Endothelial cell of umbilical vein (primary cell): ENCODE measurements around the gene CATSPERD. TPM values are rescaled to one million over a fixed set of nuclear protein-coding genes. Genes with fewer than 3 reads are reported as not detected.

Source experiments
- BruUV-seq: library from RNA; stranded (reverse); fragments of 400-500 nt; replicated peaks from 2 replicates; lab custom pipeline; 2021; lab: Mats Ljungman, UMichigan
- CTCF ChIA-PET: fragments of 300-600, 350-600 bp; sonication (Branson Sonifier 250); formaldehyde crosslinking; loops from one replicate; lab custom pipeline; 2021; ENCODE audit warnings: antibody characterized with exemption, inconsistent platforms; lab: Charles Lee
- POLR2A ChIA-PET: fragments of 300-600, 350-600 bp; sonication (Branson Sonifier 250); formaldehyde crosslinking; loops from one replicate; lab custom pipeline; 2021; ENCODE audit warnings: antibody characterized with exemption, inconsistent platforms; lab: Charles Lee
- DNase-seq: peaks from one replicate; pipeline ENCODE4 v3.0.0-alpha.2; 2011; ENCODE audit warnings: low read depth, low spot score
- FAIRE-seq: peaks from 2 replicates; lab custom pipeline; 2011; peaks lifted over from hg19 to GRCh38; lab: Jason Lieb, UNC
- H2AFZ ChIP-seq: 2 replicates; pipeline ENCODE4 v1.6.0; 2012; ENCODE audit warnings: low read depth, low read length, control low read depth, inconsistent platforms
- H3K27ac ChIP-seq: 2 replicates; pipeline ENCODE4 v1.5.1; 2011; ENCODE audit warnings: low read depth, mild to moderate bottlenecking, control low read depth, low read length, moderate library complexity; ENCODE audit not compliant: insufficient read depth
- H3K27me3 ChIP-seq, 2 experiments: 2 replicates each; pipeline versions ENCODE4 v1.6.0 to v1.6.1; 2011; ENCODE audit warnings: low read length in 2 of 2, mixed read lengths in 1 of 2; ENCODE audit not compliant: control insufficient read depth in 2 of 2, insufficient read depth in 2 of 2
- H3K36me3 ChIP-seq, 2 experiments: 2 replicates in 1 of 2; 3 replicates in 1 of 2; pipeline ENCODE4 v1.5.1; 2011; ENCODE audit warnings: low read length in 2 of 2, mild to moderate bottlenecking in 1 of 2, moderate library complexity in 1 of 2; ENCODE audit not compliant: control insufficient read depth in 2 of 2, insufficient read depth in 2 of 2; ENCODE audit errors: extremely low read depth in 1 of 2
- H3K4me1 ChIP-seq: 3 replicates; pipeline ENCODE4 v1.5.1; 2011; ENCODE audit warnings: mild to moderate bottlenecking, low read length; ENCODE audit not compliant: control insufficient read depth, insufficient read depth; ENCODE audit errors: extremely low read depth
- H3K4me2 ChIP-seq: 2 replicates; pipeline ENCODE4 v1.6.1; 2011; ENCODE audit warnings: low read length, control low read depth, mixed read lengths; ENCODE audit not compliant: insufficient read depth
- H3K4me3 ChIP-seq, 3 experiments: fragments of 200-600 bp in 1 of 3; sonication (generic), shearing (Covaris generic) in 1 of 3; replicated peaks in 1 of 3; 2 replicates each; pipeline ENCODE4 v1.5.1; 2011 to 2016; ENCODE audit warnings: control low read depth in 3 of 3, low read length in 3 of 3, mild to moderate bottlenecking in 2 of 3, inconsistent platforms in 1 of 3, low read depth in 1 of 3, moderate library complexity in 1 of 3; ENCODE audit not compliant: insufficient read depth in 1 of 3
- H3K79me2 ChIP-seq: 2 replicates; pipeline ENCODE4 v1.6.0; 2012; ENCODE audit warnings: low read length, inconsistent platforms; ENCODE audit not compliant: control insufficient read depth, insufficient read depth
- H3K9ac ChIP-seq: replicated peaks from 2 replicates; pipeline ENCODE3; 2011; ENCODE audit warnings: low read length, control low read depth; ENCODE audit not compliant: insufficient read depth; ENCODE audit errors: extremely low read depth
- H3K9me1 ChIP-seq: replicated peaks from 3 replicates; pipeline ENCODE4 v1.6.0; 2011; ENCODE audit warnings: mild to moderate bottlenecking, low read length; ENCODE audit not compliant: control insufficient read depth, insufficient read depth; ENCODE audit errors: extremely low read depth
- H3K9me3 ChIP-seq: replicated peaks from 2 replicates; pipeline ENCODE4 v1.5.1; 2012; ENCODE audit warnings: low read length, inconsistent platforms; ENCODE audit not compliant: control insufficient read depth, insufficient read depth
- H4K20me1 ChIP-seq: replicated peaks from 2 replicates; pipeline ENCODE3; 2011; ENCODE audit warnings: mild to moderate bottlenecking, low read length; ENCODE audit not compliant: control insufficient read depth, insufficient read depth; ENCODE audit errors: extremely low read depth
- EZH2 ChIP-seq: IDR thresholded peaks from 2 replicates; pipeline ENCODE4 v1.6.1; 2012; ENCODE audit warnings: borderline replicate concordance, low read depth, mild to moderate bottlenecking, moderate library complexity, low read length, inconsistent platforms; ENCODE audit not compliant: severe bottlenecking
- FOS ChIP-seq: IDR thresholded peaks from 2 replicates; pipeline ENCODE4 v1.6.1; 2011; ENCODE audit warnings: mild to moderate bottlenecking, low read length, moderate library complexity, borderline replicate concordance; ENCODE audit not compliant: insufficient read depth
- GATA2 ChIP-seq: IDR thresholded peaks from 2 replicates; pipeline ENCODE4 v1.7.0; 2011; ENCODE audit warnings: low read depth, mild to moderate bottlenecking, moderate library complexity, mixed read lengths, low read length; ENCODE audit not compliant: insufficient read length, insufficient read depth
- JUN ChIP-seq: IDR thresholded peaks from 2 replicates; pipeline ENCODE4 v1.6.1; 2011; ENCODE audit warnings: borderline replicate concordance, low read depth; ENCODE audit not compliant: insufficient read length, insufficient read depth
- MYC ChIP-seq: IDR thresholded peaks from one replicate; pipeline ENCODE4 v1.6.1; 2011; ENCODE audit warnings: mild to moderate bottlenecking, low read depth, low read length
- POLR2A ChIP-seq: IDR thresholded peaks from 2 replicates; pipeline ENCODE4 v1.6.1; 2012; ENCODE audit warnings: low read depth, mild to moderate bottlenecking, control low read depth, low read length
- POLR2AphosphoS5 ChIP-seq: IDR thresholded peaks from 2 replicates; pipeline ENCODE4 v1.6.1; 2012; ENCODE audit warnings: low read depth, mild to moderate bottlenecking, control low read depth, low read length, moderate library complexity; ENCODE audit not compliant: insufficient read depth
- dilution Hi-C: fragments of 300-500 bp; cut with MboI; formaldehyde crosslinking; loops from one replicate; pipeline ENCODE4 v1.15.0; 2019; ENCODE audit warnings: low sequenced_read_pairs; ENCODE audit not compliant: extremely low pct_ligation_motif_present
- intact Hi-C: fragments of 100-400 bp; cut with micrococcal nuclease; formaldehyde crosslinking; loops from one replicate; pipeline ENCODE4 v1.10.0; 2022
- polyA plus RNA-seq, 4 experiments: library from polyadenylated mRNA; depleted of rRNA in 3 of 4; stranded (reverse) in 3 of 4; unstranded in 1 of 4; fragments of >200 nt; gene quantifications; 2 replicates each; pipeline versions ENCODE4 v1.2.1 to v1.2.3, GENCODE V29; 2011 to 2012; ENCODE audit warnings: missing spikeins in 1 of 4
- total RNA-seq: library from RNA; stranded (reverse); gene quantifications from 2 replicates; pipeline ENCODE4 v1.2.3, GENCODE V29; 2021
- TF ChIP-seq, protein P1 (sequence below): IDR thresholded peaks from 2 replicates; pipeline ENCODE4 v1.6.1; 2011; ENCODE audit not compliant: insufficient read depth, insufficient read length
- TF ChIP-seq, protein P2 (sequence below), 2 donors: IDR thresholded peaks; 1 replicate in 1 of 2; 2 replicates in 1 of 2; pipeline ENCODE4 v1.5.1; 2011; ENCODE audit warnings: low read length in 2 of 2, mild to moderate bottlenecking in 2 of 2, moderate library complexity in 2 of 2, control low read depth in 1 of 2, inconsistent platforms in 1 of 2, low read depth in 1 of 2; ENCODE audit not compliant: insufficient read depth in 1 of 2; ENCODE audit errors: extremely low read depth in 1 of 2

CATSPERD gene
- total and polyA plus RNA-seq, 2 donors (not counting 3 experiments of a cell fraction or from before 2014, with no cell fraction given): not detected

DNA sequence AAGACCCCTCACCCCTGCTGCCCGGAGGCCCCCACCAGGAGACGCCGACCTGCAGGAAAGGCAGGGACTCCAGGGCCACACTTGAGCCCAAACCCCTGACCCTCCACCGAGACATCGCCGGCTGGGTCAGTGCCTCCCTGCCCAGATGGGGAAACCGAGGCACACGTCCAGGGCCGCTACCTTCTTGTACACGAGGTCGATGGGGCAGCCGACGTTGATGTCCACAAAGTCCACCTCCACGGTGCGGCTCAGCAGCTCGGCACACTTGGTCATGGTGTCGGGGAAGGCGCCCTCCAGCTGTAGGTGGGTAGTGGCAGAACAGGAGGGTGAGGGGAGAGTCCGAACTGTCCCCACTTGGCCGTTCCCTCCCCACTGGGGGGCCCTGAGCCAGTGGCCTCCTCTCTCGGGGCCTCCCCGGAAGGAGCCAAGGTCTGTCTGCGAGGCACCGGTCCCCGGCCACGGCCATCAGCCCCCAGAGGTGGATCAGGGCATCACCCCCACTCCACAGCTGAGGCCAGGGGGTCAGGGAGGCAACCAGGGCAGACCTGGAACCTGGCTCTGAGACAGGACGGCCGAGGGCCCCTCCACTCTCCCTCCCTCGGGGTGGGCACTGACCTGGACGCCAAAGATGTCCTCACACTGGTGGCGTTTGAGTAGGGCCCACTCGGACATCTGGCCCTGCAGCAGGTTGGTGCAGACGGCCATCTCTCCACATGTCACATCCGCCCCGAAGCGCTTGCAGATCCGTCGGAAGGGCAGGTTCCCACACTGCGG is 67.2 kb downstream of the CATSPERD start:
- dilution Hi-C loops (no loop called here), intact Hi-C loops (no loop called here)
- no peak overlapping the region for H3K4me2 ChIP-seq
- peaks cover 5% of the 10 kb centered on the region for H3K4me1 ChIP-seq
- H3K4me3 ChIP-seq: no peak overlapping the region
- H3K36me3 ChIP-seq: peaks cover 8 to 37% of the 10 kb centered on the region in 2 experiments
- no peaks in the 10 kb centered on the region for H4K20me1 ChIP-seq
- ChIA-PET POLR2A (no interaction called here), CTCF (no interaction called here)
- no peak overlapping the region for H3K9ac ChIP-seq
- BruUV-seq: no TSS peak
- DNase-seq (no peak), FAIRE-seq (no peak)
- H3K9me3 ChIP-seq: no peaks in the 10 kb centered on the region
- H2AFZ ChIP-seq: no peak overlapping the region
- H3K27ac ChIP-seq: no peak overlapping the region
- no peaks in the 10 kb centered on the region for H3K27me3 ChIP-seq
- TF ChIP-seq, protein P1, sequence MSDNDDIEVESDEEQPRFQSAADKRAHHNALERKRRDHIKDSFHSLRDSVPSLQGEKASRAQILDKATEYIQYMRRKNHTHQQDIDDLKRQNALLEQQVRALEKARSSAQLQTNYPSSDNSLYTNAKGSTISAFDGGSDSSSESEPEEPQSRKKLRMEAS: no peak
- no peak for TF ChIP-seq JUN
- TF ChIP-seq GATA2: no peak
- TF ChIP-seq POLR2AphosphoS5: no peak
- TF ChIP-seq MYC: no peak
- TF ChIP-seq EZH2: no peak
- TF ChIP-seq FOS: no peak
- no peak for TF ChIP-seq POLR2A
- TF ChIP-seq, protein P2, sequence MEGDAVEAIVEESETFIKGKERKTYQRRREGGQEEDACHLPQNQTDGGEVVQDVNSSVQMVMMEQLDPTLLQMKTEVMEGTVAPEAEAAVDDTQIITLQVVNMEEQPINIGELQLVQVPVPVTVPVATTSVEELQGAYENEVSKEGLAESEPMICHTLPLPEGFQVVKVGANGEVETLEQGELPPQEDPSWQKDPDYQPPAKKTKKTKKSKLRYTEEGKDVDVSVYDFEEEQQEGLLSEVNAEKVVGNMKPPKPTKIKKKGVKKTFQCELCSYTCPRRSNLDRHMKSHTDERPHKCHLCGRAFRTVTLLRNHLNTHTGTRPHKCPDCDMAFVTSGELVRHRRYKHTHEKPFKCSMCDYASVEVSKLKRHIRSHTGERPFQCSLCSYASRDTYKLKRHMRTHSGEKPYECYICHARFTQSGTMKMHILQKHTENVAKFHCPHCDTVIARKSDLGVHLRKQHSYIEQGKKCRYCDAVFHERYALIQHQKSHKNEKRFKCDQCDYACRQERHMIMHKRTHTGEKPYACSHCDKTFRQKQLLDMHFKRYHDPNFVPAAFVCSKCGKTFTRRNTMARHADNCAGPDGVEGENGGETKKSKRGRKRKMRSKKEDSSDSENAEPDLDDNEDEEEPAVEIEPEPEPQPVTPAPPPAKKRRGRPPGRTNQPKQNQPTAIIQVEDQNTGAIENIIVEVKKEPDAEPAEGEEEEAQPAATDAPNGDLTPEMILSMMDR (IDR thresholded peaks at IDR 0.05; ENCODE audit: extremely low read depth in 1 of 2, insufficient read depth in 1 of 2, low read depth in 1 of 2, low read length in 2 of 2): no peak
- H3K79me2 ChIP-seq: peaks cover 8% of the 10 kb centered on the region
- H3K9me1 ChIP-seq: no peaks in the 10 kb centered on the region
